ENCODE measurements around the gene GRIN2C. TPM values are rescaled to one million over a fixed set of nuclear protein-coding genes. Genes with fewer than 3 reads are reported as not detected.

GRIN2C gene
- total RNA-seq, 1 experiment from 2014 or later = 0.11 TPM

GRCh38 chr17:74821655-74822334, 37.9 kb downstream of the GRIN2C start:
- intact Hi-C loops (cut with micrococcal nuclease; ENCODE audit: unreplicated experiment) = no loop called here
- POLR2A ChIA-PET (ENCODE audit: unreplicated experiment) = no interaction called here

GRCh38 chr17:74819801-74820436, 39.8 kb downstream of the GRIN2C start:
- Histone ChIP-seq H3K4me3 (no peak overlapping the region), H3K27me3 (ENCODE audit: insufficient read depth, low read depth) (no peaks in the 10 kb centered on the region), H4K20me1 (ENCODE audit: insufficient read depth) (no peaks in the 10 kb centered on the region), H3K79me2 (ENCODE audit: low read depth) (no peaks in the 10 kb centered on the region), H3K9me3 (ENCODE audit: insufficient read depth, low read depth) (no peaks in the 10 kb centered on the region), H3K9me2 (ENCODE audit: insufficient read depth) (no peaks in the 10 kb centered on the region), H3K4me1 (replicated peaks; ENCODE audit: insufficient read depth) (no peaks in the 10 kb centered on the region), H2AFZ (no peak overlapping the region), H3K4me2 (no peak overlapping the region), H3F3A (ENCODE audit: insufficient read depth, low read depth) (no peaks in the 10 kb centered on the region), H3K36me3 (ENCODE audit: low read depth) (no peaks in the 10 kb centered on the region), H3K27ac (no peak overlapping the region)
- intact Hi-C loops (cut with micrococcal nuclease; ENCODE audit: unreplicated experiment) = no loop called here
- ChIA-PET CTCF (no interaction called here), POLR2A (ENCODE audit: unreplicated experiment) (no interaction called here)
- DNase-seq = no peak
- TF ChIP-seq CTCF (conservative IDR thresholded peaks at IDR 0.05) (no peak), EZH2 (IDR thresholded peaks at IDR 0.05; ENCODE audit: low read depth) (no peak)
- no TSS peak for BruUV-seq (replicated peaks)

More at GRCh38 chr17:74821655-74822334, 37.9 kb downstream of the GRIN2C start:
- Histone ChIP-seq H2AFZ (no peak overlapping the region), H3K9me3 (ENCODE audit: insufficient read depth, low read depth) (no peaks in the 10 kb centered on the region), H3K9me2 (ENCODE audit: insufficient read depth) (no peaks in the 10 kb centered on the region), H3K79me2 (ENCODE audit: low read depth) (no peaks in the 10 kb centered on the region), H3K36me3 (ENCODE audit: low read depth) (no peaks in the 10 kb centered on the region), H3K4me3 (no peak overlapping the region), H4K20me1 (ENCODE audit: insufficient read depth) (no peaks in the 10 kb centered on the region), H3K27me3 (ENCODE audit: insufficient read depth, low read depth) (no peaks in the 10 kb centered on the region), H3K4me1 (replicated peaks; ENCODE audit: insufficient read depth) (no peaks in the 10 kb centered on the region), H3K27ac (no peak overlapping the region), H3F3A (ENCODE audit: insufficient read depth, low read depth) (no peaks in the 10 kb centered on the region), H3K4me2 (no peak overlapping the region)
- DNase-seq = no peak
- BruUV-seq (replicated peaks) = no TSS peak
- TF ChIP-seq EZH2 (IDR thresholded peaks at IDR 0.05; ENCODE audit: low read depth) = no peak
- TF ChIP-seq CTCF (conservative IDR thresholded peaks at IDR 0.05) = no peak
- CTCF ChIA-PET = no interaction called here

GRCh38 chr17:74818291-74818938, 41.3 kb downstream of the GRIN2C start:
- no peak overlapping the region for H3K4me3 ChIP-seq
- ChIA-PET POLR2A (ENCODE audit: unreplicated experiment) (no interaction called here), CTCF (no interaction called here)
- no peaks in the 10 kb centered on the region for H3K9me2 ChIP-seq (ENCODE audit: insufficient read depth)
- H3K9me3 ChIP-seq (ENCODE audit: insufficient read depth, low read depth) = no peaks in the 10 kb centered on the region
- H4K20me1 ChIP-seq (ENCODE audit: insufficient read depth) = no peaks in the 10 kb centered on the region
- no peaks in the 10 kb centered on the region for H3K27me3 ChIP-seq (ENCODE audit: insufficient read depth, low read depth)
- H3K79me2 ChIP-seq (ENCODE audit: low read depth) = no peaks in the 10 kb centered on the region
- no peak overlapping the region for H3K4me2 ChIP-seq
- no peaks in the 10 kb centered on the region for H3F3A ChIP-seq (ENCODE audit: insufficient read depth, low read depth)
- no peak overlapping the region for H2AFZ ChIP-seq
- BruUV-seq (replicated peaks) = no TSS peak
- H3K4me1 ChIP-seq (replicated peaks; ENCODE audit: insufficient read depth) = no peaks in the 10 kb centered on the region
- no peak for DNase-seq
- no peak overlapping the region for H3K27ac ChIP-seq
- TF ChIP-seq CTCF (conservative IDR thresholded peaks at IDR 0.05) (no peak), EZH2 (IDR thresholded peaks at IDR 0.05; ENCODE audit: low read depth) (no peak)
- no peaks in the 10 kb centered on the region for H3K36me3 ChIP-seq (ENCODE audit: low read depth)
- intact Hi-C loops (cut with micrococcal nuclease; ENCODE audit: unreplicated experiment) = no loop called here

All from PC-9 (cell line).